GM19240 (cell line): ENCODE measurements around the gene NDUFB1.

ENCODE experiments used
- DNase-seq: peaks from one replicate; pipeline ENCODE4 v3.0.0; 2011; ENCODE audit warnings: low spot score; ENCODE audit not compliant: insufficient read length

NDUFB1 gene

GRCh38 chr14:92099802-92100201 lies 21.7 kb downstream of the NDUFB1 start:
- DNase-seq = no peak

- DNase-seq = no peak
Measured at GRCh38 chr14:92093320-92093719, 28.2 kb downstream of the NDUFB1 start.

DNA sequence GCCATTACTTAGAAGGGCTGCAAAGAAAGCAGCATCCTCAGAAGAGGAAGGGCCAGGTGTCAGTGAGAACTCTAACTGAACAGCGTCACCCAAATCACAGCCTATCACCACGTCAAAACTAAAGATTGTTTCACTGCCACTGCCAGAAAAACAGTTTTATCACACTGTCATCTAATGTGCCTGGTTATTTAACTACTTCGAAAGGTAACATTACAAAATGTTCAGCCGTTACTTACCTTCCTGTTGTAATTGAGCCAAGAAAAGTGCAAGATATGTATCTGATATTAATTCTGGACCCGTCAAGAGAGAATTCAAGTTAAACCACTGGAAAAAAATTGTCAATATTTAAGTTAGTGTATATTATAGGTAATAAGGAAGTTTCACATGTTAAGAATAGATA lies 33.0 kb downstream of the NDUFB1 start:
- no peak for DNase-seq

- no peak for DNase-seq
Measured at GRCh38 chr14:92074555-92074954, 47.0 kb downstream of the NDUFB1 start.
